ENCODE measurements around the gene RGS14.
"Not testable (repeated sequence)": the region's sequence is repeated elsewhere in the genome, so short reads cannot be mapped to it uniquely, and the experiment has no call there.

Gene RGS14

DNA sequence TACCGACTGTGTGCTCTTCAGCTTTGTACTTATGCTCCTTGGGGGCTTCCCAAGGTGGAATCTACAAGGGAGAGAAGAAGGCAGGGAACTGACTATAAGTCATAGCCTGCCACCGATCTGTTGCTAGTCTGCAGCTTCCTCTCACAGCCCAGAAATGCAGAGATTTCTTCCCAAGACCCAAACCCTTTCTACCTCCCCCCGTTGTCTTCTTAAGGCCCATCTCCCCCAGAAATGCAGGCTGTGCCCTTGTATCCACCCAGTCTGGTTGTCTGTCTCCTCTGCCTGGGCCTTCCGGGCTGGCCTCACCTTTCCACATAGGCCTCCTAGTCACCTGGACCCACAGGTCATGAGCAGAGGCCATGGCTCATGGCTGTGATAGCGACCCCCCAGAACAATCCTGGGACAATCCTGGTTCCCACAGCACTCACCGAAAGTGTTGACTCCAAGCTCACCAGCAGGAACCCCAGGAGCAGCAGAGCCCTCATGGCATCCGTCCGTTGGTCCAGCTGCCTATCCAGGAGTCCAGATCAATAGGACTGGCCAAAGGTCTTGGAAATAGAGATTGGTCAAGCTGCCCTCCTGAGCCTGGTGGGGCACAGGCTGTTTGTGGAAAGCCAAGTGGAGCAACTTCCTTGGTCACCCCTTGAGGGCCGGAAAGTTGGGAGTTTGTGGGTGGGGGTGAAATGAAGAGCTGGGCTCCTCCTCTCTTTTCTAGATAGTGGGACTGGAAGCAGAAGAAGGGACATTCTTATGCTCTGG lies 51.5 kb downstream of the RGS14 start, which contains the start of gene F12:
TSS of gene F12 (minus strand) at position 522 of the 759 bp plus-strand sequence. CDS start at position 485, 37 bp downstream.
- no peak for DNase-seq

DNA sequence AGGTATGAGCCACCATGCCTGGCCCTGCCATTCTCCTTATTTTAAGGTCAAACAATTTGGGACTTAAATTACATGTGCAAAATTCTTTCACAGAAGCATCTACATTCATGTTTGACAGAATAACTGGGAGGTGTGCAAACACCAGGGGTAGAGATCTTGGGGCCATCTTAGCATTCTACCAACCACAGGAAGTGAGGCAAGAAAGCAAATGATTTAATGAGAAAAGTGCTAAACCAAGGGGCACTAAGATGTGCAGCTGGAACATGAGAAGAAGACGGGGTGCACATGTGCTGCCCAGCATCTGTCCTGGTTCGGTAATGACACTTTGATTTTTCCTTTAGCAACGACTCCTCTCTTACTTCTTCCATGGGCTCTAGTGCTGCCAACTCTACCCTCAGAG lies 52.9 kb downstream of the RGS14 start:
- no peak for DNase-seq

DNA sequence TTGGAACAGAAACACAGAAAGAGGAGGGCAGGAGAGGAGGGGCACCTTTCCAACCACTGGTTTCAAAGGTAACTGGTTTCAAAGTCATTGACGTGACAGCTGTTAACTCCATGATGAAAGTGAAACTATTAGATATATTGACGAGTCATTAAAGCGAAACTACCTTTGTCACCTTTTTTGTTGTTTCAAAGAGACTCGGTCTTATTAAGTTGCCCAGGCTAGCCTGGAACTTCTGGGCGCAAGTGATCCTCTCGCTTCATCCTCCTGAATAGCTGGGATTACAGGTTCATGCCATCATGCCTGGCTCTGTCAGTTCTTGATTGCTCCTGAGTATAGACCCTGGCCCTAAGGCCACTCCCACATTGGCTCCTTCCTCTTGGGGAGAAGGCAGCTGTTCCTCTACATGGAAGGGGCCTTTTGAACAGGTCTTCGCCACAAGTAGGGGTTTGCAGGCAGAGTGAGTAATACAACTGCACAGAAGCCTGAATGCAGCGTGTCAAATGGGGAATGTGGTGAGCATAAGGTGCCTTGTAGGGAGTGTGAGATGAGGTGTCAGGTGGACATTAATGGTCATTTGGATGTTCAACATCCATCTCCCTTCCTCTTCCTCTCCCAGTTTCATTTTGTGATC lies 55.0 kb downstream of the RGS14 start:
- DNase-seq = no peak

DNA sequence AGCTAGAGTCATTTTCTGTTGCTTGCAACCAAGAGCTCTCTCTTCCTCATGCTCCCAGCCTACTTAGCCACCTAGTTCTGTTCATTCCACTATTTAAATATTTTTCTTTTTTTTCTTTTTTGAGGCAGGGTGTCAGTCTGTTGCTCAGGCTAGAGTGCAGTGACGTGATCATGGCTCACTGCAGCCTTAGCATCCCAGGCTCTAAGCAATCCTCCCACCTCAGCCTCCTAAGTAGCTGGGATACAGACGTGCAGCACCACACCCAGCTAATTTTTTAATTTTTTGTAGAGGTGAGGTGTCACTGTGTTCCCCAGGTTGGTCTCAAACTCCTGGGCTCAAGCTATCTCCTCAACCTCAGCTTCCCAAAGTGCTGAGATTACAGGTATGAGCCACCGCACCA lies 56.8 kb downstream of the RGS14 start:
- no peak for DNase-seq

DNA sequence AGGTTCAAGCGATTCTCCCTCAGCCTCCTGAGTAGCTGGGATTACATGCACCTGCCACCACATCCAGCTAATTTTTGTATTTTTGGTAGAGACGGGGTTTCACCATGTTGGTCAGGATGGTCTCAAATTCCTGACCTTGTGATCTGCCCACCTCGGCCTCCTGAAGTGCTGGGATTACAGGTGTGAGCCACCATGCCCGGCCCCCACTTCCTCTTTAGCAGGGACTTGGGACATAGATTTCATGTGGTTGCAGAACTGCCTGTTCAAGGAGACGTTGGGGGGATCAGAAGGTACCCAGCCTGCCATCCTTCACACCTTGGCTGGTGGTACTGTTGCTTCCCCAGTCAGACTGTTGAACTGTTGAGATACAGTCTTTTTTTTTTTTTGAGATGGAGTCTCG lies 59.4 kb downstream of the RGS14 start:
- not testable (repeated sequence) for DNase-seq

DNA sequence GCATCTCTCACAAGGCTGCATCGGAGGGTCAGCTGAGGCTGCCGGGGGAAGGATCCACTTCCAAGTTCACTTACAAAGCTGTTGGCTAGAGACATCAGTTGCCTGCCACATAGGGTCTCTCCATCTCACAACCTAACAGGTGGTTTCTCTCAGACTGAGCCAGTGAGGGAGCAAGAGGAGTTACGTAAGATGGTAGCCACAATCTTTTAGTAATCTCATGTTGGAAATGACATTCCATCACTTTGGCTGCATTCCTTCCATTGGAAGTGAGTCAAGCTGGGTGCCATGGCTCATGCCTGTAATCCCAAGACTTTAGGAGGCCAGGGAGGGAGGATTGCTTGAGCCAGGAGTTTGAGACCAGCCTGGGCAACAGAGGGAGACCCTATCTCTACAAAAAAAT lies 61.3 kb downstream of the RGS14 start:
- DNase-seq = no peak

DNA sequence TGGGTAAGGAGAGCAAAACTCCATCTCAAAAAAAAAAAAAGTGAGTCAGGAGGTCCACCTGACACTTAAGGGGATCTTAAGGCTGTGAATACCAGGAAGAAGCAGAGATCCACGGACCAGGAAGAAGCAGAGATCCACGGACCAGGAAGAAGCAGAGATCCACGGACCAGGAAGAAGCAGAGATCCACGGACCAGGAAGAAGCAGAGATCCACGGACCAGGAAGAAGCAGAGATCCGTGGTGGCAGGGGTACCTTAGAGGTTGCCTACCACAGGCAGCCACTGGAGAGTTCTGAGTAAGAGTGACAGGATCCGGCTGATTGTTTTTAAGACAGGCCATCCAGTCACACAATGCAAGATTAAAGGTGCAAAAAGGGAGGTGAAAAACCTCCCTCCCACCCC lies 62.7 kb downstream of the RGS14 start:
- DNase-seq = not testable (repeated sequence)

DNA sequence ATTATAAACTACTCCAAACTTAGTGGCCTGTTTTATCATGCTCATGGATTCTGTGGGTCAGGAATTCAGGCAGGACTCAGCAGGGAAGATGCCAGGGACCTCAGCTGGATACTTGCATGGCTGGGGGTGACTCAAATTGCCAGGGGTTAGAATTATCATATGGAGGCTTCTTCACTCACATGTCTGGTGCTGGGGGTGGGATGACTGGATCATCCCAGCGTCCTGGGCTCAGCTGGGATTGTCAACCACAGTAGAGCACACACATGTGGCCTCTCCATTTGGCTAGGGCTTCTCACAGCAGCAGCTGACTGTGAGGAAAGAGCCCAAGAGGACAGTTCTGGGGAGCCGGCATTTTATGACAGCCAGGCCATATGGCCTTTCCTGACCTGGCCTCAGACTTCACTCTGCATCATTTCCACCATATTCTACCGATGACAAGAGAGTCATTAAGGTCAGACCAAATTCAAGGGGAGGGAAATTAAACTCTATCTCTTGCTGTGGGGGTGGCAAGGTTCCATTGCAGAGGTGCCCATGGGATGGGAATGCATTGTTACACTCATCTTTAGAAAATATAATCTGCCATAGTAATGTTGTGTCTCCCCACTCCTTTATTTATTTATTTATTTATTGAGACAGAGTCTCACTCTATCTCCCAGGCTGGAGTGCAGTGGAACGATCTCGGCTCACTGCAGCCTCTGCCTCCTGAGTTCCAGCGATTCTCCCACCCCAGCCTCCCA lies 63.5 kb downstream of the RGS14 start:
- DNase-seq = no peak
